ENCODE measurements around the gene LGALS8.
"Not testable (repeated sequence)": the region's sequence is repeated elsewhere in the genome, so short reads cannot be mapped to it uniquely, and the experiment has no call there.

Gene LGALS8

GRCh38 chr1:236543065-236543669 lies 19.4 kb downstream of the LGALS8 start:
- no peak for DNase-seq

DNA sequence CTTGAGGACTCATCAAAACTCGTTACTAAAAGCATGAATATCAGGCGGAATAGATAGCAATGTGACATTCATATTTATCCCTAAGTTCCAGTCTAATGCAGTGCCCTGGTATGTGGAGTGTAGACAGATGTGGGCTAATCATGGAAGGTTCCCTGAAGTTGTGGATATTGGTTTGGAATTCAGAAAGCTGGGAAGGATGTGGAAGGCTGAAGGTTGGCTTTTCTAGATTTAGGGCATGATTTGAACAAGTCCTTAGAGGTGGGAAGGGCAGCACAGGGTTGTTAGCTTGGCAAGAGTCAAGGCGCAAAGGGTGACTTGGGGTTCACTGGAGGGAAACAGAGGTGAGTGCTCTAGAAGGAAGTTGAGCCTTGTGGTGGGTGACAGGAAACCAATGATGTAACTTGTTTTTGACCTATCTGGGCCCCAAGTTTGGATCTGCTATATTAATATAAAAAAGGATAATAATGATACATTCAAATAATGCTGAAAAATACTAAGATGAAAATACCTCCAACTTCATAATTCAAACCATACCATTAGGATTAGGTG lies 21.9 kb downstream of the LGALS8 start:
- no peak for DNase-seq

GRCh38 chr1:236548452-236548851 lies 24.7 kb downstream of the LGALS8 start:
- DNase-seq = no peak

GRCh38 chr1:236550961-236551851 lies 27.4 kb downstream of the LGALS8 start:
- DNase-seq = no peak

- no peak for DNase-seq
These were observed 28.3 kb downstream of the LGALS8 start for GRCh38 chr1:236552096-236552495.

GRCh38 chr1:236552901-236553300 lies 29.1 kb downstream of the LGALS8 start:
- DNase-seq = no peak

- no peak for DNase-seq
These were observed 29.6 kb downstream of the LGALS8 start for GRCh38 chr1:236553370-236553769.

DNA sequence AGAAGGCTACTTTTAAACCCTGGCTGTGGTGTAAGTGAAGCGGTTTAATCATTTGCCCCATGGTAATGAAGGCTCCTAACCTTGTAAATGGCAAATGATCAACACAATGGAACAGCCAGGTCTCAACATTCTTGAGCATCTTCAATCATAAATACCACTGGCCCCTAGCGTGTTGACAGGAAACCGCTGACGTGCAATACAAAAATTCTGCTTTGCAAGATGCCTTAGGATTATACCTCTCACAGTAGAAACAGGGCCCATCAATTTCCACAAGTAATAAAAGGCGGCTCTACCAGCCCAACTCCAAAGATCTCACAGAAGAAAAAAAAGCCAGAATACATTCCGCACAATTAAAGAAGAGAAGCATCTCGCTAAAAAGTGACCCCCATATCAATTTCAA lies 32.8 kb downstream of the LGALS8 start:
- DNase-seq = no peak

GRCh38 chr1:236558081-236558480 lies 34.3 kb downstream of the LGALS8 start:
- DNase-seq = no peak

DNA sequence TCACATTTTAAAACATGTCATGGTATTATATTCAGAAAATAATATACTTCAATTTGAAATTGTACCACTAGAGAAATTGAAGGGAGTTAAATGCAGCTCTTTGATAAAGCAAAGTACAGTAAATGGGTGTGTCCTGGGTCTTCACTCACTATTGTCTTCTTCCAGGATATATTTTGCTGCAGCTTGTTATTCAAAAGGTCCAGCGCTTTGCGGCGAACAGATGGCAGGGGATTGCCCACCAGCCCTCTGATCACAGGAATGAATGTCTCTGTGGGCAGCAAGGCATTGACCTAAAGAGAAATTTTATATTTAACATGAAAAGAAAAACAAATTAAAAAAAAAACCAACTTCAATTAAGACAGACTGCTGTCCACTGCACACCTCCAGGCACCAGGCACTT lies 35.1 kb downstream of the LGALS8 start:
- no peak for DNase-seq

DNA sequence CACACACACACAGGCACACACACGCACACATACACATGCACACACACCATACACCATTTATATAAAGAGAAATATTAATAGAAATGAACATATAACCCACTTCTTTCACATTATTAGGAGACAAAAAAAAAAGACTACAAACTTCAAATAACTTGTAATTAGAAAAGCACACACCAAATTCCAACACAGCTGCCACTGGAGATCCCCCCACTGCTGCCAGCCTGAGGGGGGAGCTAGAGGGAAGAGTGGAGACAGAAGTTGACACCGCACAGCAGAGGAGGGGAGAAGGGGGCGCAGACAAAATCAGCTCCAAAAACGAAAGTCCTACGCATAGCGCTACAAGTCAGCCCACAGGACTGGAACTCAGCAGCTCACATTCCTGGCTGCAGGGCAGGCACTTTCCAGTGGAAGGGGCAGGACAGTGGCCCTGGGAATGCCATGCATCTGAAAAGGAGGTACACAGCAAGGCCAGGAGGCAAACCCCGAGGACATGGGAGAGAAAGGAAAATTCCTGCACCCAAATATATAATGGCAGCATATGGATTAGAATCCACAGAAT lies 36.5 kb downstream of the LGALS8 start:
- DNase-seq = no peak

DNA sequence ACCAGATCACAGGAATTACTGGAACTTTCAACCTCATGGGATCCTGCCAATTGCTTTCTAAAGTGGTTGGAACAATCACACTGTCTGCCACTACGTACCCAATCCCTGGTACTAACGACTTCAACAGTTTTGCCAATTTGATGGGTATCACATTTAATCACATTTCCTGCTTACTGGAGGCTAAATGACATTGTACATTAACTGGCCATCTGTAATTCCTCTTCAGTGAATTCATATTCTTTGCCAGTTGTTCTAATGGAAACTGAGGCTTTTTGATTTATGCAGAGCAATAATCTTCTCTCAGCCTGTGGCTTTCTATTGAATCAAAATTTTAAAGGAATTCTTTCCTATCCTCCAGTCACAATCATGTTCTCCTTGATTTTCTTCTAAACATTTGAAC lies 38.2 kb downstream of the LGALS8 start:
- no peak for DNase-seq

- no peak for DNase-seq
These were observed 41.7 kb downstream of the LGALS8 start for GRCh38 chr1:236565530-236565929.

GRCh38 chr1:236568285-236568894 lies 44.6 kb downstream of the LGALS8 start:
- no peak for DNase-seq

DNA sequence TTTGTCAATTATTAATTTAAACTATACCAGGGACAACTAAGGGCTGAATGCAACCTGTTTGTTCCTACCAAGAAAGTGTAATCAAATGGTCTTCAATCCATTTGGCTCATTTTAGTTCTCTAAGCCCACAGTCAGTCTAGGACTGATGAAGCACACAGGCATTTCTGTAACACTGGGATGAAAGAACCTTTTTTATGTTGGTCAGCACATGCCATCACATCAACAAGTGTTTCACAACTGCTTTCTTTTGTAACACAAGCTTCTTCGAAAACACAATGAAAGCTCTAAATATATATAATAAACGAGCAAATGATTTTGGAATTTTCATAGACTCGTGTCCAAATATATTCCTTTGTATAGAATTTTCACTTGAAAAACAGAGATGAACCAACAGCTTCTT lies 51.7 kb downstream of the LGALS8 start:
- DNase-seq = no peak

GRCh38 chr1:236576004-236576403 lies 52.2 kb downstream of the LGALS8 start:
- DNase-seq = no peak

GRCh38 chr1:236577041-236577440 lies 53.3 kb downstream of the LGALS8 start:
- not testable (repeated sequence) for DNase-seq

GRCh38 chr1:236578661-236579060 lies 54.9 kb downstream of the LGALS8 start:
- no peak for DNase-seq

DNA sequence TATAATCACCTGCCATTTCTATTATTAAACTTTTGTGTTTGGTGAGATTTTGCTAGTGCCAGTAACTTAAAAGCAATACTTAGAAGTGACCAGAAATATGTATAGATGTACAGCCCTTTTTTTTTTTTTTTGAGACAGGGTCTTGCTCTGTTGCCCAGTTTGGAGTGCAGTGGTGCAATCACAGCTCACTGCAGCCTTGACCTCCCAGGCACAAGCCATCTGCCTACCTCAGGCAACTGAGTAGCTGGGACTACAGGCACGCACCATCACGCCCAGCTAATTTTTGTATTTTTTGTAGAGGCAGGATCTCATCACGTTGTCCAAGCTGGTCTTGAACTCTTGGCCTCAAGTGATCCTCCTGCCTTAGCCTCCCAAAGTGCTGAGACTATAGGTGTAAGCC lies 56.6 kb downstream of the LGALS8 start:
- not testable (repeated sequence) for DNase-seq

GRCh38 chr1:236581528-236581927 lies 57.7 kb downstream of the LGALS8 start:
- DNase-seq = no peak

GRCh38 chr1:236589531-236589930 lies 65.7 kb downstream of the LGALS8 start:
- no peak for DNase-seq

GRCh38 chr1:236590553-236591150 lies 66.9 kb downstream of the LGALS8 start:
- no peak for DNase-seq

- DNase-seq = no peak
These were observed 78.4 kb downstream of the LGALS8 start for GRCh38 chr1:236602171-236602570.
